K562 (cell line): ENCODE data around the gene EFEMP2. TPM values are rescaled to one million over a fixed set of nuclear protein-coding genes. Genes with fewer than 3 reads are reported as not detected.

ENCODE experiments used
- ATF1 ChIP-seq, 2 experiments: fragments of 450-650 bp in 1 of 2; IDR thresholded peaks; 2 replicates each; pipeline ENCODE4 v1.6.1; 2016; ENCODE audit warnings: missing compliant biosample characterization in 1 of 2, missing genetic modification characterization in 1 of 2
- CTBP1 ChIP-seq: fragments of 450-650 bp; IDR thresholded peaks from 2 replicates; pipeline ENCODE4 v1.6.1; 2016; ENCODE audit warnings: borderline replicate concordance
- ESRRA ChIP-seq: fragments of 450-650 bp; IDR thresholded peaks from 2 replicates; pipeline ENCODE4 v1.6.1; 2014; ENCODE audit warnings: low read depth, mild to moderate bottlenecking, moderate library complexity, borderline replicate concordance
- ETS1 ChIP-seq: conservative IDR thresholded peaks from 2 replicates; pipeline ENCODE4 v1.6.1; 2011; ENCODE audit warnings: low read depth, mild to moderate bottlenecking, low read length; ENCODE audit not compliant: control insufficient read depth
- ETV1 ChIP-seq: fragments of 450-650 bp; conservative IDR thresholded peaks from 2 replicates; pipeline ENCODE4 v1.6.1; 2016; ENCODE audit warnings: missing genetic modification characterization, control low read depth, low read depth, missing compliant biosample characterization
- HDAC1 ChIP-seq, 2 experiments: fragments of 450-650 bp; IDR thresholded peaks; 2 replicates each; pipeline ENCODE4 v1.6.1; 2016 to 2017; ENCODE audit warnings: inconsistent platforms in 1 of 2, mild to moderate bottlenecking in 1 of 2, moderate library complexity in 1 of 2
- HEY1 ChIP-seq: fragments of 250-450 bp; sonication (Bioruptor Pico); IDR thresholded peaks from 2 replicates; pipeline ENCODE4 v1.5.0; 2020; ENCODE audit warnings: mild to moderate bottlenecking, moderate library complexity, borderline replicate concordance
- POLR2A ChIP-seq: fragments of 450-650 bp; conservative IDR thresholded peaks from 2 replicates; pipeline ENCODE4 v1.6.1; 2016
- RB1 ChIP-seq: fragments of 450-650 bp; IDR thresholded peaks from 2 replicates; pipeline ENCODE4 v1.6.1; 2017; ENCODE audit warnings: low read depth, mild to moderate bottlenecking
- RNF2 ChIP-seq: sonication (generic); IDR thresholded peaks from 2 replicates; pipeline ENCODE4 v1.6.1; 2016
- RREB1 ChIP-seq: fragments of 250-450 bp; sonication (Bioruptor Pico); IDR thresholded peaks from 2 replicates; pipeline ENCODE4 v1.4.0; 2020
- ZEB2 ChIP-seq: fragments of 450-650 bp; IDR thresholded peaks from 2 replicates; pipeline ENCODE4 v1.6.1; 2016
- polyA plus RNA-seq, 8 experiments: library from polyadenylated mRNA; depleted of rRNA in 4 of 8; stranded (reverse) in 5 of 8; unstranded in 3 of 8; fragments of >200 nt; fragmentation: Nextera tagmentation in 2 of 8; fragmentation: Illumina TruSeq in 1 of 8; extraction: Ambion mirVana in 2 of 8; extraction: Trizol in 1 of 8; gene quantifications; 2 replicates each; pipeline versions ENCODE4 v1.2.1 to v1.2.3, GENCODE V29; 2011 to 2014; ENCODE audit warnings: inconsistent platforms in 1 of 8, missing spikeins in 1 of 8
- total RNA-seq, 7 experiments: library from RNA; depleted of rRNA in 6 of 7; stranded (reverse); fragments of >200 nt in 6 of 7; fragmentation: Illumina TruSeq in 2 of 7; extraction: Trizol in 2 of 7; gene quantifications; 2 replicates each; pipeline versions ENCODE4 v1.2.1 to v1.2.3, GENCODE V29; 2011 to 2021; ENCODE audit warnings: low replicate concordance in 1 of 7
- TF ChIP-seq, protein P1 (sequence below): sonication (generic); formaldehyde crosslinking; IDR thresholded peaks from 2 replicates; pipeline ENCODE4 v1.8.1; 2023; ENCODE audit warnings: mild to moderate bottlenecking, missing genetic modification reagents
- TF ChIP-seq, protein P2 (sequence below): fragments of 450-650 bp; IDR thresholded peaks from 2 replicates; pipeline ENCODE4 v1.6.1; 2017; ENCODE audit warnings: mild to moderate bottlenecking, moderate library complexity
- TF ChIP-seq, protein P3 (sequence below): fragments of 250-450 bp; sonication (Bioruptor Pico); IDR thresholded peaks from 2 replicates; pipeline ENCODE4 v1.4.0; 2020; ENCODE audit warnings: borderline replicate concordance

Gene EFEMP2
- total and polyA plus RNA-seq, 9 of the 15 experiments (the other 6 are each of a cell fraction or from before 2014, with no cell fraction given) = 0.07 to 2.9 (median 0.69) TPM; not detected in 1

- TF ChIP-seq, protein P1, sequence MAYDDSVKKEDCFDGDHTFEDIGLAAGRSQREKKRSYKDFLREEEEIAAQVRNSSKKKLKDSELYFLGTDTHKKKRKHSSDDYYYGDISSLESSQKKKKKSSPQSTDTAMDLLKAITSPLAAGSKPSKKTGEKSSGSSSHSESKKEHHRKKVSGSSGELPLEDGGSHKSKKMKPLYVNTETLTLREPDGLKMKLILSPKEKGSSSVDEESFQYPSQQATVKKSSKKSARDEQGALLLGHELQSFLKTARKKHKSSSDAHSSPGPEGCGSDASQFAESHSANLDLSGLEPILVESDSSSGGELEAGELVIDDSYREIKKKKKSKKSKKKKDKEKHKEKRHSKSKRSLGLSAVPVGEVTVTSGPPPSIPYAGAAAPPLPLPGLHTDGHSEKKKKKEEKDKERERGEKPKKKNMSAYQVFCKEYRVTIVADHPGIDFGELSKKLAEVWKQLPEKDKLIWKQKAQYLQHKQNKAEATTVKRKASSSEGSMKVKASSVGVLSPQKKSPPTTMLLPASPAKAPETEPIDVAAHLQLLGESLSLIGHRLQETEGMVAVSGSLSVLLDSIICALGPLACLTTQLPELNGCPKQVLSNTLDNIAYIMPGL (CRISPR knock-in tag) = 0 out of 2 replicates have a peak, but pooled peaks have one; percentile 52
- TF ChIP-seq ETV1 (tag) (0 out of 2 replicates have a peak, but pooled peaks have one; percentile 10), ATF1 (CRISPR knock-in tag; IDR thresholded peaks at IDR 0.05) (no peak), ATF1 (tag; IDR thresholded peaks at IDR 0.05) (peak; percentile 79), CTBP1 (peak; percentile 77), RREB1 (CRISPR knock-in tag) (no peak), ESRRA (peak; percentile 86), POLR2A (peak; percentile 79), ETS1 (no peak), HDAC1 (IDR thresholded peaks at IDR 0.05) (peak in 1 of 2 experiments; percentile 61; a peak in 2 of 4 replicates), HEY1 (no peak), RB1 (peak; percentile 83), ZEB2 (no peak), RNF2 (peak; percentile 34; the same call in 1 of the 2 replicates)
- TF ChIP-seq, protein P2, sequence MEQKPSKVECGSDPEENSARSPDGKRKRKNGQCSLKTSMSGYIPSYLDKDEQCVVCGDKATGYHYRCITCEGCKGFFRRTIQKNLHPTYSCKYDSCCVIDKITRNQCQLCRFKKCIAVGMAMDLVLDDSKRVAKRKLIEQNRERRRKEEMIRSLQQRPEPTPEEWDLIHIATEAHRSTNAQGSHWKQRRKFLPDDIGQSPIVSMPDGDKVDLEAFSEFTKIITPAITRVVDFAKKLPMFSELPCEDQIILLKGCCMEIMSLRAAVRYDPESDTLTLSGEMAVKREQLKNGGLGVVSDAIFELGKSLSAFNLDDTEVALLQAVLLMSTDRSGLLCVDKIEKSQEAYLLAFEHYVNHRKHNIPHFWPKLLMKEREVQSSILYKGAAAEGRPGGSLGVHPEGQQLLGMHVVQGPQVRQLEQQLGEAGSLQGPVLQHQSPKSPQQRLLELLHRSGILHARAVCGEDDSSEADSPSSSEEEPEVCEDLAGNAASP = no peak
- TF ChIP-seq, protein P3, sequence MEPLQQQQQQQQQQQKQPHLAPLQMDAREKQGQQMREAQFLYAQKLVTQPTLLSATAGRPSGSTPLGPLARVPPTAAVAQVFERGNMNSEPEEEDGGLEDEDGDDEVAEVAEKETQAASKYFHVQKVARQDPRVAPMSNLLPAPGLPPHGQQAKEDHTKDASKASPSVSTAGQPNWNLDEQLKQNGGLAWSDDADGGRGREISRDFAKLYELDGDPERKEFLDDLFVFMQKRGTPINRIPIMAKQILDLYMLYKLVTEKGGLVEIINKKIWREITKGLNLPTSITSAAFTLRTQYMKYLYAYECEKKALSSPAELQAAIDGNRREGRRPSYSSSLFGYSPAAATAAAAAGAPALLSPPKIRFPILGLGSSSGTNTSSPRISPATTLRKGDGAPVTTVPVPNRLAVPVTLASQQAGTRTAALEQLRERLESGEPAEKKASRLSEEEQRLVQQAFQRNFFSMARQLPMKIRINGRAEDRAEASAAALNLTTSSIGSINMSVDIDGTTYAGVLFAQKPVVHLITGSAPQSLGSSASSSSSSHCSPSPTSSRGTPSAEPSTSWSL (CRISPR knock-in tag) = no peak
Observed at GRCh38 chr11:65873318-65874156, 937 bp upstream of the EFEMP2 start (continued).
